Endodermal cell (in vitro differentiated cells): ENCODE measurements around the gene CCR9. TPM values are rescaled to one million over a fixed set of nuclear protein-coding genes. Genes with fewer than 3 reads are reported as not detected.

Experiments used
- DNase-seq: peaks from one replicate; pipeline ENCODE4 v3.0.0-alpha.2; 2017
- H3K27ac ChIP-seq: 2 replicates; pipeline ENCODE4 v1.5.1; 2013; ENCODE audit warnings: mild to moderate bottlenecking, low read depth, low read length, moderate library complexity
- H3K27me3 ChIP-seq: 2 replicates; pipeline ENCODE4 v1.6.1; 2013; ENCODE audit warnings: mild to moderate bottlenecking, low read length, moderate library complexity; ENCODE audit not compliant: insufficient read depth, control insufficient read depth, poor library complexity, severe bottlenecking
- H3K36me3 ChIP-seq: 2 replicates; pipeline ENCODE4 v1.7.0; 2013; ENCODE audit warnings: mild to moderate bottlenecking, low read length, moderate library complexity; ENCODE audit not compliant: control insufficient read depth, insufficient read depth
- H3K4me1 ChIP-seq: one replicate; pipeline ENCODE4 v1.7.0; 2013; ENCODE audit warnings: low read length; ENCODE audit not compliant: control insufficient read depth, insufficient read depth
- H3K4me3 ChIP-seq: 2 replicates; pipeline ENCODE4 v1.5.1; 2013; ENCODE audit warnings: mild to moderate bottlenecking, low read length, moderate library complexity
- H3K9ac ChIP-seq: 2 replicates; pipeline ENCODE4 v1.6.1; 2013; ENCODE audit warnings: mild to moderate bottlenecking, low read length, moderate library complexity; ENCODE audit not compliant: poor library complexity, severe bottlenecking; ENCODE audit errors: extremely low read depth
- H3K9me3 ChIP-seq: 2 replicates; pipeline ENCODE4 v1.6.1; 2013; ENCODE audit warnings: mild to moderate bottlenecking, low read length, moderate library complexity; ENCODE audit not compliant: control insufficient read depth
- H3K27ac Mint-ChIP-seq: 2 replicates; pipeline ENCODE4 v1.8.0; 2020; ENCODE audit warnings: mixed read lengths
- H3K27me3 Mint-ChIP-seq: 2 replicates; pipeline ENCODE4 v1.8.0; 2021; ENCODE audit warnings: mild to moderate bottlenecking, mixed read lengths; ENCODE audit not compliant: insufficient read depth
- H3K36me3 Mint-ChIP-seq: 2 replicates; pipeline ENCODE4 v1.8.0; 2020; ENCODE audit warnings: low read depth, mixed read lengths
- H3K4me1 Mint-ChIP-seq: 2 replicates; pipeline ENCODE4 v1.8.0; 2020; ENCODE audit warnings: mixed read lengths
- H3K4me3 Mint-ChIP-seq: 2 replicates; pipeline ENCODE4 v1.8.0; 2020; ENCODE audit warnings: mild to moderate bottlenecking, moderate library complexity, mixed read lengths
- H3K9me3 Mint-ChIP-seq: 2 replicates; pipeline ENCODE4 v1.8.0; 2020; ENCODE audit warnings: mild to moderate bottlenecking, mixed read lengths
- WGBS, 2 experiments: methylation state at CpG; one replicate each; pipeline versions ENCODE4 v1.1.5 to v1.1.7; 2013; ENCODE audit warnings: missing lambda C conversion rate in 2 of 2, mixed read lengths in 1 of 2; ENCODE audit not compliant: insufficient coverage in 1 of 2, insufficient read length in 1 of 2; 5-methylcytosine and 5-hydroxymethylcytosine counted together
- total RNA-seq, 2 donors: library from RNA; stranded (reverse); fragmentation: NEBNext Ultra II Directional in 1 of 2; extraction: Animal tissue kit (Norgen Biotek cat#: 25700) in 1 of 2; gene quantifications; 2 replicates in 1 of 2; 3 replicates in 1 of 2; pipeline ENCODE4 v1.2.1, GENCODE V29; 2021
- TF ChIP-seq, protein P1 (sequence below): fragments of 200-600 bp; sonication (generic); conservative IDR thresholded peaks from 2 replicates; pipeline ENCODE4 v1.5.0; 2021; ENCODE audit warnings: antibody characterized with exemption, mild to moderate bottlenecking

Gene CCR9
- total RNA-seq, 2 donors from 2014 or later, result not detected

- Mint-ChIP-seq H3K9me3 (no peaks in the 10 kb centered on the region), H3K36me3 (peaks cover 36% of the 10 kb centered on the region), H3K27ac (no peak overlapping the region), H3K27me3 (no peaks in the 10 kb centered on the region), H3K4me1 (peaks cover 5% of the 10 kb centered on the region), H3K4me3 (no peak overlapping the region)
- Histone ChIP-seq H3K27me3 (no peaks in the 10 kb centered on the region), H3K36me3 (peaks cover 20% of the 10 kb centered on the region), H3K27ac (no peak overlapping the region), H3K4me1 (no peaks in the 10 kb centered on the region), H3K4me3 (no peak overlapping the region), H3K9me3 (no peaks in the 10 kb centered on the region), H3K9ac (no peak overlapping the region)
- TF ChIP-seq, protein P1, sequence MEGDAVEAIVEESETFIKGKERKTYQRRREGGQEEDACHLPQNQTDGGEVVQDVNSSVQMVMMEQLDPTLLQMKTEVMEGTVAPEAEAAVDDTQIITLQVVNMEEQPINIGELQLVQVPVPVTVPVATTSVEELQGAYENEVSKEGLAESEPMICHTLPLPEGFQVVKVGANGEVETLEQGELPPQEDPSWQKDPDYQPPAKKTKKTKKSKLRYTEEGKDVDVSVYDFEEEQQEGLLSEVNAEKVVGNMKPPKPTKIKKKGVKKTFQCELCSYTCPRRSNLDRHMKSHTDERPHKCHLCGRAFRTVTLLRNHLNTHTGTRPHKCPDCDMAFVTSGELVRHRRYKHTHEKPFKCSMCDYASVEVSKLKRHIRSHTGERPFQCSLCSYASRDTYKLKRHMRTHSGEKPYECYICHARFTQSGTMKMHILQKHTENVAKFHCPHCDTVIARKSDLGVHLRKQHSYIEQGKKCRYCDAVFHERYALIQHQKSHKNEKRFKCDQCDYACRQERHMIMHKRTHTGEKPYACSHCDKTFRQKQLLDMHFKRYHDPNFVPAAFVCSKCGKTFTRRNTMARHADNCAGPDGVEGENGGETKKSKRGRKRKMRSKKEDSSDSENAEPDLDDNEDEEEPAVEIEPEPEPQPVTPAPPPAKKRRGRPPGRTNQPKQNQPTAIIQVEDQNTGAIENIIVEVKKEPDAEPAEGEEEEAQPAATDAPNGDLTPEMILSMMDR, result no peak
- WGBS, 2 experiments, result 93 to 95% methylated on average over 3 to 5 of the region's 5 CpGs
- no peak for DNase-seq
These were observed 58.7 kb downstream of the CCR9 start for GRCh38 chr3:45944830-45945620.

DNA sequence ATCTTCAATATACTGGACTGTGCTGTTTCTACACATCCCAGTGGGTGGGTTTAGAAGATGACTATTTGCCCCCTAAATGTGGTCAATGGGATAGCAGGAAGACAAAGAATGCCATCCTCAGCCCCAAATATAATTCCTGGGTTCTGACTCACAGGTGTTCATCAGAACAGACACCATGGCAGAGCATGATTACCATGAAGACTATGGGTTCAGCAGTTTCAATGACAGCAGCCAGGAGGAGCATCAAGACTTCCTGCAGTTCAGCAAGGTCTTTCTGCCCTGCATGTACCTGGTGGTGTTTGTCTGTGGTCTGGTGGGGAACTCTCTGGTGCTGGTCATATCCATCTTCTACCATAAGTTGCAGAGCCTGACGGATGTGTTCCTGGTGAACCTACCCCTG, 60.0 kb downstream of the CCR9 start:
- WGBS, 2 experiments, result 87 to 100% methylated on average over 1 of the region's 1 CpG
- Histone ChIP-seq H3K27me3 (no peaks in the 10 kb centered on the region), H3K9me3 (no peaks in the 10 kb centered on the region), H3K9ac (no peak overlapping the region), H3K36me3 (peaks cover 30% of the 10 kb centered on the region), H3K4me1 (no peaks in the 10 kb centered on the region), H3K27ac (no peak overlapping the region), H3K4me3 (no peak overlapping the region)
- Mint-ChIP-seq H3K4me1 (no peaks in the 10 kb centered on the region), H3K27ac (no peak overlapping the region), H3K36me3 (peaks cover 36% of the 10 kb centered on the region), H3K9me3 (no peaks in the 10 kb centered on the region), H3K4me3 (no peak overlapping the region), H3K27me3 (no peaks in the 10 kb centered on the region)
- TF ChIP-seq, protein P1, result peak; percentile 22
- no peak for DNase-seq

DNA sequence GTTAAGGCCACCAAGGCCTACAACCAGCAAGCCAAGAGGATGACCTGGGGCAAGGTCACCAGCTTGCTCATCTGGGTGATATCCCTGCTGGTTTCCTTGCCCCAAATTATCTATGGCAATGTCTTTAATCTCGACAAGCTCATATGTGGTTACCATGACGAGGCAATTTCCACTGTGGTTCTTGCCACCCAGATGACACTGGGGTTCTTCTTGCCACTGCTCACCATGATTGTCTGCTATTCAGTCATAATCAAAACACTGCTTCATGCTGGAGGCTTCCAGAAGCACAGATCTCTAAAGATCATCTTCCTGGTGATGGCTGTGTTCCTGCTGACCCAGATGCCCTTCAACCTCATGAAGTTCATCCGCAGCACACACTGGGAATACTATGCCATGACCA, 60.5 kb downstream of the CCR9 start:
- no peaks in the 10 kb centered on the region for H3K27me3 Mint-ChIP-seq
- H3K9me3 Mint-ChIP-seq, result no peaks in the 10 kb centered on the region
- Histone ChIP-seq H3K27ac (no peak overlapping the region), H3K9me3 (no peaks in the 10 kb centered on the region), H3K9ac (no peak overlapping the region), H3K4me1 (no peaks in the 10 kb centered on the region), H3K36me3 (peaks cover 35% of the 10 kb centered on the region), H3K4me3 (no peak overlapping the region), H3K27me3 (no peaks in the 10 kb centered on the region)
- TF ChIP-seq, protein P1, result no peak
- DNase-seq, result no peak
- no peak overlapping the region for H3K4me3 Mint-ChIP-seq
- WGBS, 2 experiments, result 94 to 96% methylated on average over 2 to 3 of the region's 3 CpGs
- peaks cover 36% of the 10 kb centered on the region for H3K36me3 Mint-ChIP-seq
- H3K27ac Mint-ChIP-seq, result no peak overlapping the region
- no peaks in the 10 kb centered on the region for H3K4me1 Mint-ChIP-seq
